ENCODE data around the gene CERK.
"Not testable (repeated sequence)": the region's sequence is repeated elsewhere in the genome, so short reads cannot be mapped to it uniquely, and the experiment has no call there.

DNA sequence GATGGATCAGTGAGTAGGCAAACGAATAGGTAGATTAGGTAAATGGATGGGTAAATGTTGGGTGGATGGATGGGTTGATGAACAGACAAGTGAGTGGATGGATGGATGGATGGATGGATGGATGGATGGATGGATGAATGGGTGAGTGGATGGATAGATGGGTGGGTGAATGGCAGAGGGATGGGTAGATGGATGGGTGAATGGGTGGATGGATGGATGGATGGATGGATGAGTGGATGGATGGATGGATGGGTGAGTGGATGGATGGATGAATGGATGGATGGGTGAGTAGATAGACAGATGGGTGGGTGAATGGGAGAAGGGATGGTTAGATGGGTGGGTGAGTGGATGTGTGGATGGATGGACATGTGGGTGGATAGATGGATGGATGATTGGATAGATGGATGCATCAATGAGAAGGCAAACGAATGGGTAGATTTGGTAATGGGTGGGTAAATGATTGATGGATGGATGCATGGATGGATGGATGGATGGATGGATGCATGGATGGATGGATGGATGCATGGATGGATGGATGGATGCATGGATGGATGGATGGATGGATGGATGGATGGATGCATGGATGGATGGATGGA lies 89.7 kb downstream of the CERK start:
- not testable (repeated sequence) for TF ChIP-seq POLR2A (IDR thresholded peaks at IDR 0.05)
- TF ChIP-seq, protein P1, sequence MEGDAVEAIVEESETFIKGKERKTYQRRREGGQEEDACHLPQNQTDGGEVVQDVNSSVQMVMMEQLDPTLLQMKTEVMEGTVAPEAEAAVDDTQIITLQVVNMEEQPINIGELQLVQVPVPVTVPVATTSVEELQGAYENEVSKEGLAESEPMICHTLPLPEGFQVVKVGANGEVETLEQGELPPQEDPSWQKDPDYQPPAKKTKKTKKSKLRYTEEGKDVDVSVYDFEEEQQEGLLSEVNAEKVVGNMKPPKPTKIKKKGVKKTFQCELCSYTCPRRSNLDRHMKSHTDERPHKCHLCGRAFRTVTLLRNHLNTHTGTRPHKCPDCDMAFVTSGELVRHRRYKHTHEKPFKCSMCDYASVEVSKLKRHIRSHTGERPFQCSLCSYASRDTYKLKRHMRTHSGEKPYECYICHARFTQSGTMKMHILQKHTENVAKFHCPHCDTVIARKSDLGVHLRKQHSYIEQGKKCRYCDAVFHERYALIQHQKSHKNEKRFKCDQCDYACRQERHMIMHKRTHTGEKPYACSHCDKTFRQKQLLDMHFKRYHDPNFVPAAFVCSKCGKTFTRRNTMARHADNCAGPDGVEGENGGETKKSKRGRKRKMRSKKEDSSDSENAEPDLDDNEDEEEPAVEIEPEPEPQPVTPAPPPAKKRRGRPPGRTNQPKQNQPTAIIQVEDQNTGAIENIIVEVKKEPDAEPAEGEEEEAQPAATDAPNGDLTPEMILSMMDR (IDR thresholded peaks at IDR 0.05), result not testable (repeated sequence)
